ENCODE results near the gene GNB3.

Gene GNB3

DNA sequence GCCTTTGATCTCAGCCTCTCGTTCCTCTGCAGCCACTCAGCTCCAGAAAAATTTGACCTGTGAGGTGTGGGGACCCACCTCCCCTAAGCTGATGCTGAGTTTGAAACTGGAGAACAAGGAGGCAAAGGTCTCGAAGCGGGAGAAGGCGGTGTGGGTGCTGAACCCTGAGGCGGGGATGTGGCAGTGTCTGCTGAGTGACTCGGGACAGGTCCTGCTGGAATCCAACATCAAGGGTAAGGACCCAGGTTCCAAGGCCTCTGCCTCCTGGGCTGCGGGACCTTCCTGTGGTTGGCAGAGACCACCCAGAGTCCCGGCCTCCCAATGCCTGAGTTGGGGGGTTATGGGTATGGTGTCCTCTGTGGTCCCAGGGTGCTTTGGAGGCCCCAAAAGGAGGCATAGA, 23.6 kb upstream of the GNB3 start:
- Histone ChIP-seq H3K36me3 (no peaks in the 10 kb centered on the region), H3K4me3 (ENCODE audit: low read depth, low read length) (no peak overlapping the region), H3K27me3 (no peaks in the 10 kb centered on the region), H3K9me3 (no peaks in the 10 kb centered on the region), H3K4me1 (peaks cover 28% of the 10 kb centered on the region)
- TF ChIP-seq, protein P1, sequence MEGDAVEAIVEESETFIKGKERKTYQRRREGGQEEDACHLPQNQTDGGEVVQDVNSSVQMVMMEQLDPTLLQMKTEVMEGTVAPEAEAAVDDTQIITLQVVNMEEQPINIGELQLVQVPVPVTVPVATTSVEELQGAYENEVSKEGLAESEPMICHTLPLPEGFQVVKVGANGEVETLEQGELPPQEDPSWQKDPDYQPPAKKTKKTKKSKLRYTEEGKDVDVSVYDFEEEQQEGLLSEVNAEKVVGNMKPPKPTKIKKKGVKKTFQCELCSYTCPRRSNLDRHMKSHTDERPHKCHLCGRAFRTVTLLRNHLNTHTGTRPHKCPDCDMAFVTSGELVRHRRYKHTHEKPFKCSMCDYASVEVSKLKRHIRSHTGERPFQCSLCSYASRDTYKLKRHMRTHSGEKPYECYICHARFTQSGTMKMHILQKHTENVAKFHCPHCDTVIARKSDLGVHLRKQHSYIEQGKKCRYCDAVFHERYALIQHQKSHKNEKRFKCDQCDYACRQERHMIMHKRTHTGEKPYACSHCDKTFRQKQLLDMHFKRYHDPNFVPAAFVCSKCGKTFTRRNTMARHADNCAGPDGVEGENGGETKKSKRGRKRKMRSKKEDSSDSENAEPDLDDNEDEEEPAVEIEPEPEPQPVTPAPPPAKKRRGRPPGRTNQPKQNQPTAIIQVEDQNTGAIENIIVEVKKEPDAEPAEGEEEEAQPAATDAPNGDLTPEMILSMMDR (IDR thresholded peaks at IDR 0.05; ENCODE audit: low read depth, low read length), result no peak
- no peak for DNase-seq

- Histone ChIP-seq H3K4me3 (ENCODE audit: low read depth, low read length) (no peak overlapping the region), H3K27me3 (no peaks in the 10 kb centered on the region), H3K9me3 (no peaks in the 10 kb centered on the region), H3K36me3 (no peaks in the 10 kb centered on the region), H3K4me1 (peaks cover 28% of the 10 kb centered on the region)
- no peak for DNase-seq
- TF ChIP-seq, protein P1 (IDR thresholded peaks at IDR 0.05; ENCODE audit: low read depth, low read length), result no peak
Observed at GRCh38 chr12:6817662-6818157, 23.0 kb upstream of the GNB3 start.

- Histone ChIP-seq H3K9me3 (no peaks in the 10 kb centered on the region), H3K36me3 (no peaks in the 10 kb centered on the region), H3K27me3 (no peaks in the 10 kb centered on the region), H3K4me3 (ENCODE audit: low read depth, low read length) (no peak overlapping the region), H3K4me1 (peaks cover 28% of the 10 kb centered on the region)
- no peak for DNase-seq
- TF ChIP-seq, protein P1 (IDR thresholded peaks at IDR 0.05; ENCODE audit: low read depth, low read length), result no peak
Observed at GRCh38 chr12:6818222-6818621, 22.5 kb upstream of the GNB3 start.

DNA sequence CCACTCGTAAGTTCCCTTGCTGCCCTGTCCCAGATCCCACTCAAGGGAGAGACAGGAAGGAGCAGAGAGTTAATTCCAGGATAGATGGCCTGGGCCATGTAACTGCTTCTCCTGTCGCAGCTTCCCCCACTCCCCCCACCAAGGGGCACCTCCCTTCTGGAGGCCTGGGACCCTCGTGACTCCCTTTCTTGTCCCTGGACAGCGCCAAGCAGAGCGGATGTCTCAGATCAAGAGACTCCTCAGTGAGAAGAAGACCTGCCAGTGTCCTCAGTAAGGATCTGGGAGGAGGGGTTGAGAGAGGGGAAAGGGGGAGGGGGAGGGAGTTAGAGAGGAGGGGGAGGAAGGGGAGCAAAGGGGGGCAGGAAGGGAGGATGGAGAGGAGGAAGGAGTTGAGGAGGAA, 22.1 kb upstream of the GNB3 start:
- no peaks in the 10 kb centered on the region for H3K27me3 ChIP-seq
- H3K4me3 ChIP-seq (ENCODE audit: low read depth, low read length), result no peak overlapping the region
- DNase-seq, result no peak
- H3K36me3 ChIP-seq, result no peaks in the 10 kb centered on the region
- H3K4me1 ChIP-seq, result peaks cover 28% of the 10 kb centered on the region
- TF ChIP-seq, protein P1 (IDR thresholded peaks at IDR 0.05; ENCODE audit: low read depth, low read length), result no peak
- no peaks in the 10 kb centered on the region for H3K9me3 ChIP-seq

DNA sequence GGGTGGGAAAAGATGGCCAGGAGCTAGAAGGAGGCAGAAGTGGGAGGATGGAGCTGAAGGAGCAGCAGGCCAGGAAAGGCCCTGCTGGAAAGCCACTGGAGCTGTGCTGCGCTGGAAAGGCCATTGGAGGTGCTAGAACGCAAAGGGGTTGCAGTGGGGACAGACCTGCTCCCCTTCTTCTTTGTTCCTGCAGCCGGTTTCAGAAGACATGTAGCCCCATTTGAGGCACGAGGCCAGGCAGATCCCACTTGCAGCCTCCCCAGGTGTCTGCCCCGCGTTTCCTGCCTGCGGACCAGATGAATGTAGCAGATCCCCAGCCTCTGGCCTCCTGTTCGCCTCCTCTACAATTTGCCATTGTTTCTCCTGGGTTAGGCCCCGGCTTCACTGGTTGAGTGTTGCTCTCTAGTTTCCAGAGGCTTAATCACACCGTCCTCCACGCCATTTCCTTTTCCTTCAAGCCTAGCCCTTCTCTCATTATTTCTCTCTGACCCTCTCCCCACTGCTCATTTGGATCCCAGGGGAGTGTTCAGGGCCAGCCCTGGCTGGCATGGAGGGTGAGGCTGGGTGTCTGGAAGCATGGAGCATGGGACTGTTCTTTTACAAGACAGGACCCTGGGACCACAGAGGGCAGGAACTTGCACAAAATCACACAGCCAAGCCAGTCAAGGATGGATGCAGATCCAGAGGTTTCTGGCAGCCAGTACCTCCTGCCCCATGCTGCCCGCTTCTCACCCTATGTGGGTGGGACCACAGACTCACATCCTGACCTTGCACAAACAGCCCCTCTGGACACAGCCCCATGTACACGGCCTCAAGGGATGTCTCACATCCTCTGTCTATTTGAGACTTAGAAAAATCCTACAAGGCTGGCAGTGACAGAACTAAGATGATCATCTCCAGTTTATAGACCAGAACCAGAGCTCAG, 21.4 kb upstream of the GNB3 start:
- no peaks in the 10 kb centered on the region for H3K27me3 ChIP-seq
- no peak overlapping the region for H3K4me3 ChIP-seq (ENCODE audit: low read depth, low read length)
- DNase-seq, result no peak
- H3K36me3 ChIP-seq, result no peaks in the 10 kb centered on the region
- H3K4me1 ChIP-seq, result peaks cover 28% of the 10 kb centered on the region
- no peaks in the 10 kb centered on the region for H3K9me3 ChIP-seq
- TF ChIP-seq, protein P1 (IDR thresholded peaks at IDR 0.05; ENCODE audit: low read depth, low read length), result no peak

DNA sequence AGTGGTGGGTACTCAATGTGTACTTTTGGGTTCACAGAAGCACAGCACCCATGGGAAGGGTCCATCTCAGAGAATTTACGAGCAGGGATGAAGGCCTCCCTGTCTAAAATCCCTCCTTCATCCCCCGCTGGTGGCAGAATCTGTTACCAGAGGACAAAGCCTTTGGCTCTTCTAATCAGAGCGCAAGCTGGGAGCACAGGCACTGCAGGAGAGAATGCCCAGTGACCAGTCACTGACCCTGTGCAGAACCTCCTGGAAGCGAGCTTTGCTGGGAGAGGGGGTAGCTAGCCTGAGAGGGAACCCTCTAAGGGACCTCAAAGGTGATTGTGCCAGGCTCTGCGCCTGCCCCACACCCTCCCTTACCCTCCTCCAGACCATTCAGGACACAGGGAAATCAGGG, 20.6 kb upstream of the GNB3 start:
- no peak for DNase-seq
- H3K4me1 ChIP-seq, result peaks cover 29% of the 10 kb centered on the region

More for the DNA sequence above, 20.6 kb upstream of the GNB3 start:
- TF ChIP-seq, protein P1 (IDR thresholded peaks at IDR 0.05; ENCODE audit: low read depth, low read length), result no peak
- H3K27me3 ChIP-seq, result no peaks in the 10 kb centered on the region
- H3K36me3 ChIP-seq, result no peaks in the 10 kb centered on the region
- no peaks in the 10 kb centered on the region for H3K9me3 ChIP-seq
- no peak overlapping the region for H3K4me3 ChIP-seq (ENCODE audit: low read depth, low read length)

All from BE2C (cell line).